Measurements from ENCODE around the gene TRIM27.
A peak's percentile ranks its signal among the peaks of the same experiment; 100 is the strongest.
"Not testable (repeated sequence)": the region's sequence is repeated elsewhere in the genome, so short reads cannot be mapped to it uniquely, and the experiment has no call there.

Gene TRIM27

DNA sequence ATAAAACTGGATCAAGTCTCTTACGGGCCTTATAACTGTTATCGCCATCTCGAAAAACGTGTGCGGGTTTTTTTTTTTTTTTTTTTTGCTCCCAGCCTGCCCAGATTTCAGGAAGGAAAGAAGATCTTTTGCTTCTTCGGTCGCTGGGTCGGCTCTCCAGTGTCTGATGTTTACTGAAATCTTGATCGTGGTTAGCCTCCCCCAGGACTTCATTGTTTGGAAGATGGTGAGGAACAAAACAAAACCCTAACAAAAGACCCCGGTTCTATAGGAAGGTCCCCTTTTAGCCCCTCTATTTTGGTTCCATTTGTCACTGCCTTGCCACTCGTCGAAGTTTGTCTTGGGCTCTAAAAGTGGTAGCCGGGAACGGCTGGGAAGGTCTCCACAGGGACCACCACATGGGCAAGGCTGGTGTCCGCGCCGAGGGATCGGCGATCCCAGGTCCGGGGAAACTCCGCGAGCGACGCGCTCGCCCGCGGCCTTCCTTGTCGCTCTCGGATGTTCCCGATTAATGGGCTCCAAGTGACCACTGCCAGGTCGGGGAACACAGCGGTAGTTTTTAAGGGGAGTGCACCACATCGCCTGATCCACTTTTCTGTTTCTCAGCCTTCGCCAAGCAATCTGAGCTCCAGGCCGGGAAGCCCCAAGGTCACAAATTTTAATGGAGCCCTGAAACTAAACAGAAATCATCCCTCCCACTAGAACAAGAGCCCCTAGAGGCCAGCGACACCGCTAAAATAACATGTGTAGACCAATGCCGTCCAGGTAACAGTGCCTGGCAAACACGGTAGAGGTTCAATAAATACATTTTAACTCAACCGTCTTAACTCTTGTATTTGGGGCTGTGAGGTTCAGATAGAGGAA, 27.0 kb downstream of the TRIM27 start:
- peak; percentile 65 for DNase-seq (ENCODE audit: low read depth)

DNA sequence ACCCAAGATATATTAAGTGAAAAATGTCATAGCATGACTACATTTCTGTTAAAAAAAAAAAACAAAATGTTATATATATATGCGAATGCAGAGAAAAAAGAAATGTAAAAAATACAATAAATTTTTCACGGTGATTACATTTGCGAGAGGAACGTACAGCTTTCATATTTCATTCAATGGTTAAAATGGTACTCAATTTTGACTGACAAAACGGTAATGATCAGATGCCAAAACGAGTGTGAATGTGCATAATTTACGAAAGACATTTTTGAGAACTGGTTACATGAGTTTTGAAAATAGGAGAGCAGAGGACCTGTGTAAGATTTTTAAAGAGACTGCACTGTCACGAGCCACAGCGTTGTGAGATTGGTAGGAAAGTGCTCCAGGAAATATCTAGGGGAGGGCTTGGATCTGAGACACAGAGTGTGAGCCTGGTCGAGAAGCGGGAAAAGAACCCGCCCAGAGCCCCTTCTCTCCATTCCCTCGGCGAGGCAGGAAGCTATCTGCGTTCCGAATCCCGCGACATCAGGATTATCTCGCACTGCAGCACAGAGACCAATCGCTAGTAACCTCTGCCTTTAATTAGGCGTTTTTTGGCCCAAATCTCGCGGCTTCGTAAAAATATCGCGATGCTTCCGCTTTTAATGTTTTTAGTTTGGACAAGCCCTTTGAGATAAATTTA, 28.5 kb downstream of the TRIM27 start:
- peak; percentile 97 for DNase-seq (ENCODE audit: low read depth)

DNA sequence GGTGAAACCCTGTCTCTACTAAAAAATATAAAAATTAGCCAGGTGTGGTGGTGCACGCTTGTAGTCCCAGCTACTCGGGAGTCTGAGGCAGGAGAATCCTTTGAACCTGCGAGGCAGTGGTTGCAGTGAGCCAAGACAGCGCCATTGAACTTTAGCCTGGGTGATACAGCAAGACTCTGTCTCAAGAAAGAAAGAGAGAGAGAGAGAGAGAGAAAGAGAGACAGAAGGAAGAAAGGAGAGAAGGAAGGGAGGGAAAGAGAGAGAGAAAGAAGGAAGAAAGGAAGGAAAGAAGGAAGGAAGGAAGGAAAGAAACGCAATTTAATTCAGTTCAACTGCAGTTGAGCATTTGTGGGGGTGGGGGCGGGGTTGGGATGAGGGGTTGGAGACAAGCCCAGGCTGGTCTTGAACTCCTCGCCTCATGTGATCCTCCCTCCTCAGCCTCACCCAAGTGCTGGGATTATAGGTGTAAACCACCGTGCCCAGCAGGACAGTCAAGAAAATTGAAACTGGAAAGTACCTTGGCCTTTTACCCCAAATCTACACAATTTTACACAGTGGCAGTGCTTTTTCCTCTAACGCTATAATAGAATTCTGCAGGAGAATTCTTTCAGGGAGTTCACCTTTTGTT, 30.5 kb downstream of the TRIM27 start:
- no peak for DNase-seq (ENCODE audit: low read depth)

DNA sequence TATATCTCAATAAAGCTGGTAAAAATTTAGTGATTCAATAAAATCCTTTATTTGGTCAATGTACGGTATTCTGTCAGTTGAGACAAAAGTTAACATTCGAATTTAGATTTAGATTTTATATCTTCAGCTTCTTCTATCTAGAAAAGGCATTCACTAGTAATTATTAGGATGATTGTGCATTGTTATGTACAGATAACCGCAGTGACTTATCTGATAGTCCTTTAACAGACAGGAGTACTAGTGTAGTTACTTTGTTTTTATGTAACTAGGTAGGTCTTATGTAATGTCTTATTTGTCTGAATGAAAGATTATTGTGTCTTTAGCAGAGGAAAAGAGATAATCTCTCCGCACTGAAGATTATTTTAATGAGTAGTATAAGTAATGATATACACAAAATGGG, 31.3 kb downstream of the TRIM27 start:
- DNase-seq (ENCODE audit: low read depth) = no peak

DNA sequence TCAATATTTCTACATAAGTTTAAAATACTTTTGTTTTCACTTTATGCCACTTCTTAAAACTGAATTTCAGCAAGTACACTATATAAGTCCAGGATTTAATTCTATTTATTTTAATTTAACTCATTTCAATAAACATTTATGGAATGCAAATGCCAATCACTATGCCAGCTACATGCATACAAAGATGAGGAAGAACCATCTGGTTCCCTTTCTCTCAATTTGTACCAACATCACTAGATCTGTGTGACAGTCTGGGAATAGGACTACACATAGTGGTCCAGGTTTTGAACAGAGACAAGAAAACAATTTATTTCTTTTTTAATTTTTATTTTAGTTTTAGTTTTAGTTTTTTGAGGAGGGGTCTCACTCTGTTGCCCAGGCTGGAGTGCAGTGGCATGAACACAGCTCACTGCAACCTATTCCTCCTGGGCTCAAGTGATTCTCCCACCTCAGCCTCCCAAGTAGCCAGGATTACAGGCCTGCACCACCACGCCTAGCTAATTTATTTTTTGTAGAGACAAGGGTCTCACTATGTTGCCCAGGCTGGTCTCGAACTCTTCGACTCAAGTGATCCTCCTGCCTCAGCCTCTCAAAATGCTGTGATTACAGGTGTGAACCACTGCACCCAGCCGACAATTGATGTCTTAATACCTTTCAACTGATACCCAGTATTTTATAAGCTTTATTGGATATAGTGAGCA, 35.8 kb downstream of the TRIM27 start:
- DNase-seq (ENCODE audit: low read depth) = no peak

DNA sequence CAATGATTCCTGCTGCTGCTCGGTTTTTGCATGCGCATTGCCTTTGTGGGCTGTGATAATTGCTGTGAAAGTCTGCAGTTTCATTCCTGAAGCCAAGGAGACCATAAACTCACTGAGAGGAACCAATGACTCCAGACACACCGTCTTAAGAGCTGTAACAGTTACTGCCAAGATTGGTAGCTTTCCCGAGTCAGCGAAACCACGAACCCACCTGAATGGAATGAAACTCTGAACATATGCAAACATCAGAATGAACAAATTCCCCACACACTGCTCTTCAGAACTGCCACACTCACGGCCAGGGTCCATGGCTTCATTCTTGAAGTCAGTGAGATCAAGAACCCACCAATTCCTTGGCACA, 37.7 kb downstream of the TRIM27 start:
- DNase-seq (ENCODE audit: low read depth) = no peak

DNA sequence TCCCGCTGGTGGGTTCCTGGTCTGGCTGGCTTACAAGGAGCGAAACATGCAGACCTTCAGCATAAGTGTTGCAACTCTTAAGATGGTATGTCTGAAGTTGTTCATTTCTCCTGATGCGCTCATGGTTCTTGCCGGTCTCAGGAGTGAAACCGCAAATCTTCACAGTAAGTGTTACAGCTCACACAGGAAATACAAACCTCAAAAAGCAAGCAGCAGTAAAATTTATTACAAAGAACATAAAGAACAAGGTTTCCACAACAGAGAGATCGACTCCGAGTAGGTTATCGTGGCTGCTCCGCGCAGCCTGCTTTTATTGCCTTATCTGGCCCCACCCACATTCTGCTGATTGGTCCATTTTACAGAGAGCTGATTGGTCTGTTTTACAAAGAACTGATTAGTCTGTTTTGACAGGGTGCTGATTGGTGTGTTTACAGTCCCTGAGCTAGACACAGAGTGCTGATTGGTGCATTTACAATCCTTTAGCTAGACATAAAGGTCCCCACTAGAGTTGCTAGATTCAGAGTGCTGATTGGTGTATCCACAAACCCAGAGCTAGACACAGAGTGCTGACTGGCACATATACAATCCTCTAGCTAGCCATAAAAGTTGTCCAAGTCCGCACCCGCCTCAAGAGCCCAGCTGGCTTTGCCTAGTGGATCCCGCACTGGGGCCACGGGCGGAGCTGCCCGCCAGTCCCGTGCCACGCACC, 39.2 kb downstream of the TRIM27 start:
- no peak for DNase-seq (ENCODE audit: low read depth)

DNA sequence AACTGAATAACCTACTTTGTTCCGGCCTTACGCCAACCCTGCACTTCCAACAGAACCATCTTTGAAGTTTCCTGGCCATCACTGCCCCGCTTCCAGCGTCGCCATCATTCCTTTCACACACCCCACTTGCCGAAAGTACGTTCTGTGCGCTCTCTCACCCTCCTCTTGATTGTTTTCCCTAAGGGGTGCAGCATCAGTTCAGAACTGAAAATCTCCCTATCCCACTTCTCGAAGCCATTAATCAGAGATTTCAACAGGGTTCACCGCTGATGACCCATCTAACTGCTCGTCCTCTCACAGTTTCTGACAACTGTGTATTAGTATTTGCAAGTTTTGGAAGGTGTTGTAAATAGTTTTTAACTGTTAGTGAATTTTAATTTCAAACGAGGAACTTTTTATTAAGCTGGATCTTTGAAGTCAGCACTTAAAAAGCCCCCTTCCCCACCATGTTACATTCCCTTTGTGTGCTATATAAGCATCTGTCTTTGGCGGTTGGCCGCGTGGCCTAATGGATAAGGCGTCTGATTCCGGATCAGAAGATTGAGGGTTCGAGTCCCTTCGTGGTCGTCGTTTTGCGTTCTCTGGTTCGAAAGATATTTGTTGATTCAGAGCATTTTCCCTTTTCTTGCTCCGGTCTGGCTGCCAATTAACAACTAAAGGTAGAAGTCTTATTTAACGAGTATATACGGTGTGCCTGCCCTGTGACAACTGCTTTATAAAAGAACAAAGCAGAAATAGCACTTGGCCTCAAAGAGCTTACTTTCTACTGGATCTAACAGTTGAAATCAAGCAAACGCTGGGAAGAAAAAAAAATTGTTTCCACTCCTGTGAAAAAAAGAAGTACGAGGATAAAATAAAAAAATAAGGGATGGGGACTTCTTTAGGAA, 42.6 kb downstream of the TRIM27 start:
- DNase-seq (ENCODE audit: low read depth) = peak; percentile 79

DNA sequence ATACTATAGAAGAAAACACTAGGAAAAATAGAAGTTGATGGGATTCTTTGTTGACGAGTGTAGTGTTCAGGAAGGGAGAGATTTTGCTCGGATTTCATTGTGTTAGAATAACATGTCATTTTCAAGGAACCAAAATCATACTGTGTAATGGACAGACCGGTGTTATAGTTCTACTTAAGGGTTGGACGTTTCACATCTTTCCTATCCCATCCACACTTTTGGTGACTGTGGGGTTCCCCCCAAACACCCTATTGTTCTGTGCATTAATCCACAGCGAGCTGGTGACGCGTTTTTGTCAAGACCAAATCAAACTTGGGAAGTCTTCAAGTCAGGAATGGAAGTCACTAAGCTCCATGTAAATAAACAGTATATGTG, 43.3 kb downstream of the TRIM27 start:
- no peak for DNase-seq (ENCODE audit: low read depth)

DNA sequence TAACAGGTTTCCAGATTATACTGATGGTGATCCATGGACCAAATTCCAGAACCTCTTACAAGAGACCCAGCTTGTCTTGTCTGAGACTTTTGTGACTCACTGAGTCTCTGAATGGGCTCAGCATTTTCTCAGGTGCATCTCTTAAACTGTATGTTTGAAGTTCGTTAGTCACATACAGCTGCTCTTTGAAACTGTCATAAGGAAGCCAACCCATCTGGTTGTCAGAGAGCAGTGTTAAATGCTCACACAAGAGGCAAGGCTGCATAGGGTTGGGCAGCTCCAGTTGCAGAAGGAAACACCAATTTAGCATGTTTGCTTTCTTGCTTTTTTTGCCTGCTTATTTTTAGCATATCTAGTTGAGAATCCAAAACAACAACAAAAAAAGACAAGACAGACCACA, 47.1 kb downstream of the TRIM27 start:
- DNase-seq (ENCODE audit: low read depth) = no peak

DNA sequence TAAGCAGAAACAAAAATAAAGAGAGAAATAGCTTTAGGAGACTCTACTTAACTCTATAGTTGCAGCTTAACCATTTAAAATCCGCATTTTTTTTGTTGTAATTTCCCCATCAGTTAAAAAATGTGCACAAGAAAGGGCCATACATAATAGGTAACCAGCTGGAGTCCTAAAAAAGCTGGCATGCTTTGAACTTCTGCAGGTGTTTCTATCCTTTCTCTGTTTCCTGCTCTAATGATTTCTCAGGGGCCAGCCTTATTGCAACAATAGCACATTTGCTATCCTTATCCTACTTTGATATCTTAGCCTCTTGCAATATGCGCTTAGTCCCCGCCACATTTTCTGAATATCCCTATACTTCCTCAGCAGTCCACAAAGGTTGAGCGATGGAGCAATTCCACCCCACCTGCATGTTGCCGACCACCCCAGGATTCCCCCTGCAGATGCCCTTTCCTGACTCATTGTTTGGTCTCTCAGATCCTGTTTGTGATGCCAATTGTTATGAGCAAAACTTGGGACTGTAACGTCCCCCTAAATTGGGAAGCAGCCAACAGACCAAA, 48.5 kb downstream of the TRIM27 start:
- DNase-seq (ENCODE audit: low read depth) = no peak

DNA sequence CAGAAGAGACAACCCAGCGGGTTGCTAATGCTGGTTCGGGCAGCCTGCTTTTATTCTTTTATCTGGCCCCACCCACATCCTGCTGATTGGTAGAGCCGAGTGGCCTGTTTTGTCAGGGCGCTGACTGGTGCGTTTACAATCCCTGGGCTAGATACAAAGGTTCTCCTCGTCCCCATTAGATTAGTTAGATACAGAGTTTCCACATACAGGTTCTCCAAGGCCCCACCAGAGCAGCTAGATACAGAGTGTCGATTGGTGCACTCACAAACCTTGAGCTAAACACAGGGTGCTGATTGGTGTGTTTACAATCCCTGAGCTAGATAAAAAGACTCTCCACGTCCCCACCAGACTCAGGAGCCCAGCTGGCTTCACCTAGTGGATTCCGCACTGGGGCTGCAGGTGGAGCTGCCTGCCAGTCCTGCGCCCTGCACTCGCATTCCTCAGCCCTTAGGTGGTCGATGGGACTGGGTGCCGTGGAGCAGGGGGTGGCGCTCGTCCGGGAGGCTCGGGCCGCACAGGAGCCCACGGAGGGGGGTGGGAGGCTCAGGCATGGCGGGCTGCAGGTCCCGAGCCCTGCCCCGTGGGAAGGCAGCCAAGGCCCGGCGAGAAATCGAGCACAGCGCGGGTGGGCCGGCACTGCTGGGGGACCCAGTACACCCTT, 51.5 kb downstream of the TRIM27 start:
- DNase-seq (ENCODE audit: low read depth) = not testable (repeated sequence)

DNA sequence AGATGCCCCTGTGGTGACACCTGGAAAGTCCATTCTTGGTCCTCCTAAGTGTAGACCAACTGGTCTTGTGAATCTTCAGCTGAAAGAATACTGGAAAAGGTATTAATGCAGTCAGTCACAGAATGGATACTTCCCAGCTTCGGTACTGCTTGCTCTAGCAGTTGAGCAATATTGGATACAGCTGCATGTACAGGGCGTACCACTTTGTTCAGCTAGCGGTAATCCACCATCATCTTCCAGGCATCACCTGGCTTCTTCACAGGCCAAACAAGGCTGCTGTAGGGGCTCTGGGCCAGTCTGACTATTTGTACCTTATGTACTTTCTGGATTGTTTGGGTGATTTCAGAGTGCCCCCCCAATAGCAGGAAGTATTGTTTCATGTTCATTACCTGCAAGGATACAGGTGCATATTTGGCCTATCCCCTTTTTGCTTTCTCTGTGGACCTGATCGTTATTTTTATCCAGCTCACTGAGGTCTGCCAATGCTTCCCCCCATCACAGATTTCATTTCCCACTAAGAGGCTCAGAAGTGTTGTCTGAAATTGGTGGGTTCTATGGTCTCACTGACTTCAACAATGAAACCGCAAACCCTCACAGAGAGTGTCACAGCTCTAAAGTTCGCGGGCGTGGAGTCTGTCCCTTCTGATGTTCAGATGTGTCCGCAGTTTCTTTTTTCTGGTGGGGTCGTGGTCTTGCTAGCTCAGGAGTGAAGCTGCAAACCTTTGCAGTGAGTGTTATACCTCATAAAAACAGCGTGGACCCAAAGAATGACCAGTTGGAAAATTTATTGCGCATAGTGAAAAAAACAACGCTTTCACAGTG, 52.2 kb downstream of the TRIM27 start:
- DNase-seq (ENCODE audit: low read depth) = no peak

DNA sequence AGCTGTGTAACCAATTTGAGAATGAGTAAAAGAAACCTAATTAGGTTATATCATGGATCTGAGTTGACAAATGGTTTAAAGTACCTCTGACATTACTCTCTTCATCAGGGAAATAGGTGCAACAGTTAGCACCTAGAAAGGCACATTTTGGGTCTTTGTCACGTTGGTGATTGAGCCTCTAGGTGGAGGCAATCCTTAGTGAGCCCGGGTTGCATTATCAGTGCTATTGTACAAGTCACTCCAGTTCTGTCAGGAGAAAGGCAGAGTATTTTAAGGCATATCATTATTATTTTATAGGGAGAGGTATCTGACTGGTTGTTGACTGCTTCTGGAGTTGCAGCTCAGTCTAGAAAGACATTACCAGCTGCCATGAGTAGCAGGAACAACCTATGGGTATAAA, 54.9 kb downstream of the TRIM27 start:
- no peak for DNase-seq (ENCODE audit: low read depth)

DNA sequence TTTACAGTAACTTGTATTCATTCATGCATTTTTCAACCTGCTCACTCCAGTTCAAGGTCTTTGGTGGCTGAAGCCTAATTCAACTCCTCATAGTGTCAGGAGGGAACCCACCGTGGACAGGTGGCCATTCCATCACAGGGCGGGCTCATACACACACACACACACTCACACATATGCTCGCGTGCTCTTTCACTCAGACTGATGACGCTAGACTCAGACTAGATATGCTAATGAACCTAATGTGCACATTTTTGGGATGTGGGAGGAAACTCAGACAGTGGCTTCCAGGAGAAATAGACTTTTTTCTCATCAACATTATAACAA, 56.7 kb downstream of the TRIM27 start:
- peak; percentile 15 for DNase-seq (ENCODE audit: low read depth)

DNA sequence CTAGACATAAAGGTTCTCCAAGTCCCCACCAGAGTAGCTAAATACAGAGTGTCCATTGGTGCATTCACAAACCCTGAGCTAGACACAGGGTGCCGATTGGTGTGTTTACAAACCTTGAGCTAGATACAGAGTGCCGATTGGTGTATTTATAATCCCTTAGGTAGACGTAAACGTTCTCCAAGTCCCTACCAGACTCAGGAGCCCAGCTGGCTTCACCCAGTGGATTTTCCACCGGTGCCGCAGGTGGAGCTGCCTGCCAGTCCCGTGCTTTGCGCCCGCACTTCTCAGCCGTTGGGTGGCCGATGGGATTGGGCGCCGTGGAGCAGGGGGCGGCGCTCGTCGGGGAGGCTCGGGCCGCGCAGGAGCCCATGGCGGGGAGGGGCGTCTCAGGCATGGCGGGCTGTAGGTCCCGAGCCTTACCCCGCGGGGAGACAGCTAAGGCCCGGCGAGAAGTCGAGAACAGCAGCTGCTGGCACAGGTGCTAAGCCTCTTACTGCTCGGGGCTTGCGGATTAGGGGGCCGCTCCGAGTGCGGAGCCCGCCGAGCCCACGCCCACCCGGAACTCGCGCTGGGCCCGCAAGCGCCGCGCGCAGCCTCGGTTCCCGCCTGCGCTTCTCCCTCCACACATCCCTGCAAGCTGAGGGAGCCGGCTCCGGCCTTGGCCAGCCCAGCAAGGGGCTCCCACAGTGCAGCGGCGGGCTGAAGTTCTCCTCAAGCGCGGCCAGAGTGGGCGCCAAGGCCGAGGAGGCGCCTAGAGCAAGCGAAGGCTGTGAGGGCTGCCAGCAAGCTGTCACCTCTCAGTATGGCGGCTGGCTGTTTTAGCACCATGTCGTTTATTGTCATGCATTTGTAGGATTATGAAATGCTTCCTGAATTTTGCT, 57.3 kb downstream of the TRIM27 start:
- peak; percentile 56 for DNase-seq (ENCODE audit: low read depth)

DNA sequence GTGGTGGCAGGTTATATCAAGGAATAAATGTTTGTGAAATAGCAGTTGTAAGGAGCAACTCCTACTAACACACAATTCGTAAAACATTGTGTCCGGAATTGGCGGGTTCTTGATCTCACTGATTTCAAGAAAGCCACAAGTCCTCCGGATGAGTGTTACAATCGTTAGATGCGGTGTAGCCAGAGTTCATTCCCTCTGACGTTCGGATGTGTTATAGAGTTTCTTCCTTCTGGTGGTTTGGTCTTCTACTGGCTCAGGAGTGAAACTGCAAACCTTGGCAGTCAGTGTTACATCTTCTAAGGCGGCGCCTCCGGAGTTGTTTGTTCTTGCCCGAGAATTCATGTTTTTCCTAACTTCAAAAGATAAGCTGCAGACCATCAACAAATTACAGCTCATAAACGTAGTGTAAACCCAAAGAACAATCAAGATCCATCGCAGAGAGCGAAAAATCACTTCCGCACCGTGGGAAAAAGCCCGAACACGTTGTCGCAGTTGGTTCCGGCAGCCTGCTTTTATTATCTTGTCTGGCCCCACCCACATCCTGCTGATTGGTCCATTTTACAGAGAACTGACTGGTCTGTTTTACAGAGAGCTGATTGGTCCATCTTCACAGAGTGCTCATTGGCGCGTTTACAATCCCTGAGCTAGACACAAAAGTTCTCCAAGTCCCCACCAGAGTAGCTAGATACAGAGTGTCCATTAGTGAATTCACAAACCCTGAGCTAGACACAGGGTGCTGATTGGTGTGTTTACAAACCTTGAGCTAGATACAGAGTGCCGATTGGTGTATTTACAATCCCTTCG, 58.2 kb downstream of the TRIM27 start:
- peak; percentile 64 for DNase-seq (ENCODE audit: low read depth)

Data from EH (cell line).